GM12864 (cell line): ENCODE measurements around the gene ATG16L2.

Experiments
- DNase-seq: peaks from one replicate; pipeline ENCODE4 v3.0.0-alpha.2; 2011; ENCODE audit warnings: low read depth
- H3K4me3 ChIP-seq: 2 replicates; pipeline ENCODE4 v1.5.1; 2011; ENCODE audit warnings: mild to moderate bottlenecking, low read depth, low read length, control low read depth
- TF ChIP-seq, protein P1 (sequence below): IDR thresholded peaks from 2 replicates; pipeline ENCODE4 v1.5.1; 2011; ENCODE audit warnings: low read depth, mild to moderate bottlenecking, moderate library complexity, low read length, control low read depth, inconsistent platforms; ENCODE audit errors: missing control alignments

Gene ATG16L2

DNA sequence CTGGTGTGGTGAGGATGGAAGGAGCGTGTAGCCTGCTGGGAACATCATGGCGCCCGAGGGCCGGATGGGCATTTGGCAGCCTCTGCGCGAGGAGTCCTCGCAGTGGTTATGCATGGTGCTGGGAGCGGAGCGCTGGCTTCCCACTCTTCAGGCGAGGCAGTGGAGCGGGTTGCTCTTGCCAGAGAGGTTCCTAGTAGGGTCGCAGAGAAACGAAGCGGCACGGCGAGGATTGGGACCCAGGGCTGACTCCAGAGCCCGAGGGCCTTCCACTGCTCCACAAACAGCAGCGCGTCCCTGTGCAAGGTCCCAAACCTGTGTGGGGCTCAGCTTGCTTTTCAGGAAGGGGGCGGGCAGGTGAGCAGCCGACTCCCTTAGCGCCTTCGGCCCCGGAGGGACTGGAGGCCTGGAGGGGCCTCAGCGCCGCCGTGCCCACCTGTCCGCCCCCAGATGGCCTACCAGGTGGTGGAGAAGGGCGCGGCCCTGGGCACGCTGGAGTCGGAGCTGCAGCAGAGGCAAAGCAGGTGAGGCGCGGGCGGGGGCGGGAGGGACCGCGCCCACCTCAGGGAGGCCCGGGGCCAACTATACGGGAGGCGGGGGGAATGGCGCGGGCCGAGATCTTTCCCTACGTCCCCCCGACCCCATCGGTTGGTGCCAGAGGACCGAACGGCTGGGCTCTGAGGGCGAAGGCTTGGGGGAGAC lies 7.2 kb downstream of the ATG16L2 start:
- TF ChIP-seq, protein P1, sequence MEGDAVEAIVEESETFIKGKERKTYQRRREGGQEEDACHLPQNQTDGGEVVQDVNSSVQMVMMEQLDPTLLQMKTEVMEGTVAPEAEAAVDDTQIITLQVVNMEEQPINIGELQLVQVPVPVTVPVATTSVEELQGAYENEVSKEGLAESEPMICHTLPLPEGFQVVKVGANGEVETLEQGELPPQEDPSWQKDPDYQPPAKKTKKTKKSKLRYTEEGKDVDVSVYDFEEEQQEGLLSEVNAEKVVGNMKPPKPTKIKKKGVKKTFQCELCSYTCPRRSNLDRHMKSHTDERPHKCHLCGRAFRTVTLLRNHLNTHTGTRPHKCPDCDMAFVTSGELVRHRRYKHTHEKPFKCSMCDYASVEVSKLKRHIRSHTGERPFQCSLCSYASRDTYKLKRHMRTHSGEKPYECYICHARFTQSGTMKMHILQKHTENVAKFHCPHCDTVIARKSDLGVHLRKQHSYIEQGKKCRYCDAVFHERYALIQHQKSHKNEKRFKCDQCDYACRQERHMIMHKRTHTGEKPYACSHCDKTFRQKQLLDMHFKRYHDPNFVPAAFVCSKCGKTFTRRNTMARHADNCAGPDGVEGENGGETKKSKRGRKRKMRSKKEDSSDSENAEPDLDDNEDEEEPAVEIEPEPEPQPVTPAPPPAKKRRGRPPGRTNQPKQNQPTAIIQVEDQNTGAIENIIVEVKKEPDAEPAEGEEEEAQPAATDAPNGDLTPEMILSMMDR = no peak
- peak overlapping the region; percentile 25 for H3K4me3 ChIP-seq
- no peak for DNase-seq

DNA sequence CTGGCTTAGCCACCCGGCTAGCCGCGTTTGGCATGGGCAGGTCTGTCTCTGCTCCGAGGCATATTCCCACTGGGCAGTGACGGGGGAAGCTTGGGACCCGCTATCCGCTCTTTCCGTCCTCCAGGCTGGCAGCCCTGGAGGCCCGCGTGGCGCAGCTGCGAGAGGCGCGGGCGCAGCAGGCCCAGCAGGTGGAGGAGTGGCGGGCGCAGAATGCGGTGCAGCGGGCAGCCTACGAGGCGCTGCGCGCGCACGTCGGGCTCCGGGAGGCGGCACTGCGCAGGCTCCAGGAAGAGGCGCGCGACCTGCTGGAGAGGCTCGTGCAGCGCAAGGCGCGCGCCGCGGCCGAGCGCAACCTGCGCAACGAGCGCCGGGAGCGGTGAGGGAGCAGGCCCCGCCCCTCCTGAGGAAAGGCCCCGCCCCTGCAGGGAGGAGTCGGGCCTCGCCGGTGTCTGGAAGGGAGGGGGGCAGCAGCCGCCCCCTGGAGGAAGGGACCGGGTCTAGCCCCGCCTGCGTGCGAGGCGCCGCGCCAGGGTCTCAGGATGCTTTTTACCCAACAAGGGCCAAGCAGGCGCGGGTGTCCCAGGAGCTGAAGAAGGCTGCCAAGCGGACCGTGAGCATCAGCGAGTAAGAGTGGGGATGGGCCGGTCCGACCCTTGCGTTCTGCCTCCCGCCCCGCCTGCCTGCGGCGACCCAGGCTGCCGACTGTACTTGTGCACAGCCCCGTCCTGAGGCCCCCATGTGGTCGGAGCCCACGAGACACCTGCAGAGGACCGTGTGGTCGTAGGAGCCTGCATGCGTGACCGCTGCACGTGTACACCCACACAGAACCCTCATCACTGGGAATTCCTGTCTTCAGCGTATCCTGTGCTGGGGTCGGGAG lies 7.9 kb downstream of the ATG16L2 start:
- peak overlapping the region; percentile 27 for H3K4me3 ChIP-seq
- TF ChIP-seq, protein P1 = peak; percentile 21
- peak; percentile 45 for DNase-seq

- DNase-seq = no peak
- H3K4me3 ChIP-seq = no peak overlapping the region
- TF ChIP-seq, protein P1 = no peak
These were observed 9.0 kb downstream of the ATG16L2 start for GRCh38 chr11:72823105-72823804.

- TF ChIP-seq, protein P1 = no peak
- no peak for DNase-seq
- H3K4me3 ChIP-seq = no peak overlapping the region
These were observed 9.8 kb downstream of the ATG16L2 start for GRCh38 chr11:72824020-72824419.

- DNase-seq = no peak
- TF ChIP-seq, protein P1 = no peak
These were observed 10.7 kb downstream of the ATG16L2 start for GRCh38 chr11:72824811-72825505.

DNA sequence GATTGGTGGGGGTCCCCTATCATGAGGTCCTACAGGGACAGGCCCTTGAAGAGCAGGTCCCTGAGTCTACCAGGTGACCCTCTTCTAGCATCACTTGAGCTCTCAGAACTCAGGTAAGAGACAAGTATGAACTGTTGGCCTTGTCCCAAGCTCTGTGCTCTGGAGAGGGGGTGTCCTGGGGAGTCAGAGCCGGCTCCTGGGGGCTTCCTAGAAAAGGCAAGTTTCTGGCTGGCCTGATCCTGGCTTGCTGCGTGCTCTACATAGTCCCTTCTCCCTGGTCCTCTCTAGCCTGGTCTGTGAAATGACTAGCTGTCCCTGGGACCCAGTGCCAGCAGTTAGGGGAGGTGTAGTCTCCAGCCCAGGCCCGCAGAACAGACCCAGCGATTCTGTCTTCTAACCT lies 11.4 kb downstream of the ATG16L2 start:
- TF ChIP-seq, protein P1 = no peak
- no peak for DNase-seq
- no peak overlapping the region for H3K4me3 ChIP-seq

More at GRCh38 chr11:72824811-72825505, 10.7 kb downstream of the ATG16L2 start:
- no peak overlapping the region for H3K4me3 ChIP-seq
